ENCODE results near the gene C1orf226. TPM values are rescaled to one million over a fixed set of nuclear protein-coding genes. Genes with fewer than 3 reads are reported as not detected.

The C1orf226 gene
- total and polyA plus RNA-seq, 7 donors, result 0.10 to 1.1 (median 0.28) TPM

DNA sequence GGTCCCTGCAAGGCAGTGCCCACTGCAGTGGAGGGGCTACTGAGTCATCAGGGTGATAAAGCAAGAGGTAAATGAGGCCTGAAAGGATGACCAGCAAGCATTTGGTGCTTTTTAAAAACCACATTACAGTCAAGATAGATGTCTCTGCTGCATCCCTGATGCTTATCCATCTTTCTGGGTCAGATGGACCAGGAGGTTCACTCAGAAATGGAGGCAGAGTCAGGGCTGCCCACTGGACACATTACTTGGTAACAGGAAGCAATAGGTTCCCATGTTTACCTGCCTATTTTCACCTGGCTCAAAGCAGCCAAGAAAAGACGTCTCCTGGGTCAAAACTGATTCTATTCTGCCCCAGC, 8.5 kb upstream of the C1orf226 start:
- intact Hi-C loops (cut with DNase I), result no loop called here
- Histone ChIP-seq H3K4me3 (no peak overlapping the region), H3K4me1 (no peaks in the 10 kb centered on the region), H3K27ac (no peak overlapping the region), H3K9me3 (no peaks in the 10 kb centered on the region), H3K27me3 (ENCODE audit: insufficient read depth in 3 of 3, low read length in 2 of 3) (no peaks in the 10 kb centered on the region), H3K36me3 (ENCODE audit: insufficient read depth in 1 of 2, low read depth in 1 of 2) (no peaks in the 10 kb centered on the region)
- TF ChIP-seq, protein P1, sequence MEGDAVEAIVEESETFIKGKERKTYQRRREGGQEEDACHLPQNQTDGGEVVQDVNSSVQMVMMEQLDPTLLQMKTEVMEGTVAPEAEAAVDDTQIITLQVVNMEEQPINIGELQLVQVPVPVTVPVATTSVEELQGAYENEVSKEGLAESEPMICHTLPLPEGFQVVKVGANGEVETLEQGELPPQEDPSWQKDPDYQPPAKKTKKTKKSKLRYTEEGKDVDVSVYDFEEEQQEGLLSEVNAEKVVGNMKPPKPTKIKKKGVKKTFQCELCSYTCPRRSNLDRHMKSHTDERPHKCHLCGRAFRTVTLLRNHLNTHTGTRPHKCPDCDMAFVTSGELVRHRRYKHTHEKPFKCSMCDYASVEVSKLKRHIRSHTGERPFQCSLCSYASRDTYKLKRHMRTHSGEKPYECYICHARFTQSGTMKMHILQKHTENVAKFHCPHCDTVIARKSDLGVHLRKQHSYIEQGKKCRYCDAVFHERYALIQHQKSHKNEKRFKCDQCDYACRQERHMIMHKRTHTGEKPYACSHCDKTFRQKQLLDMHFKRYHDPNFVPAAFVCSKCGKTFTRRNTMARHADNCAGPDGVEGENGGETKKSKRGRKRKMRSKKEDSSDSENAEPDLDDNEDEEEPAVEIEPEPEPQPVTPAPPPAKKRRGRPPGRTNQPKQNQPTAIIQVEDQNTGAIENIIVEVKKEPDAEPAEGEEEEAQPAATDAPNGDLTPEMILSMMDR (IDR thresholded peaks at IDR 0.05), result no peak
- WGBS, 3 donors, result 81 to 93% (median 82%) methylated on average over 1 of the region's 1 CpG
- ATAC-seq (no peak), DNase-seq (no peak)

DNA sequence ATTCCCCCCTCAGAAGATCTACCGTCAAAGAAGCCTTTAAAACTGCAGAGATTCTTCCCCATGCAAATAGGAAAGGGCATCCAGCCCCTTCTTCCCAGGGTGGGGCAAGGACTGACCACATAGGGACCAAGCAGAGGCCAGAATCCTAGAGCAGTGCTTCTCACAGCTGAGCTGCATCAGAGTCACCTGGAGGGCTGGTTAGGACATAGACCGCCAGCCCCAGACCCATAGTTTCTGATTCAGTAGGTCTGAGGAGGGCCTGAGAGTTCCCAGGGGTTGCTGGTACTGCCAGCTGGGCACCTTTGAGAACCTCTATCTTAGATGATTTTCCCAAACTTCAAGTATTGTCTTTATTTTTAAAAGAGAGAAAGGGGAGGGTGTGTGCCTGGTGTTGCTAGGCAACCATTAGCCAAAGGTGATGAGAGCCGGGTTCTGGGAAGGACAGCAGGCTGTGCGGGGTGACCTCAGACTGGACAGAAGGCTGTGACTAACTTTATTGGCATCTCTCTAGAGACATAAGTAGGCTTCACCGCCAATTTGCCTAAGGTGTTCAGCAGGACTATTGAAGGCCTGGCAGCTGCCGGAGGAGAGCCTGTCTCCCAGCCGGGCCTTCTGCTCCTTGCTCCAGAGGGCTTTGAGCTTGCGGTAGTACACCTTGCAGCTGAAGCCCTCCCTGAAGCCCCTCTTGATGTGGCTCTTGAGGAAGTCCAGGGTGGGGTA, 7.8 kb upstream of the C1orf226 start:
- WGBS, 3 donors, result 77 to 88% (median 87%) methylated on average over 8 of the region's 8 CpGs

DNA sequence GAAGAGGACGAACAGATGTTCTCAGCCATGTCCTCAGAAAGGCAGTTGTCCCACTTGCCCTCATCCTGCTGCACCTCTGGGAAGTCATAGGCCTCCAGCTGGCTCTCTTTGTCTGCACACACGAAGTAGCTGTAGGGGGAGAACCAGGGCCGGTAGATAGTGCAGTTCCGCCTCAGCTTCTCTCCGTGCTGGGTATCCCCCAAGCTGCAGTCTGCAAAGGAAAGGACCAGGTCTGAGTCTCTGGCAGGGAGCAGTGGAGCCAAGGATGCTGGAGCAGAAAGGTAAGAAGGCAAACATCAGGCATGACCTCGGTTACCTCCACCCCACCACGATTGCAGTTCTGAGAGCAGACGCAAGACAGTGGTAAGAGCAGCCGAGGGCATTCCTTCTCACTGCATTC, 7.1 kb upstream of the C1orf226 start:
- no peak overlapping the region for H3K4me3 ChIP-seq
- H3K36me3 ChIP-seq (ENCODE audit: insufficient read depth in 1 of 2, low read depth in 1 of 2), result no peaks in the 10 kb centered on the region
- no peaks in the 10 kb centered on the region for H3K4me1 ChIP-seq
- no peak for ATAC-seq
- no peaks in the 10 kb centered on the region for H3K27me3 ChIP-seq (ENCODE audit: insufficient read depth in 3 of 3, low read length in 2 of 3)
- no peak overlapping the region for H3K27ac ChIP-seq
- H3K9me3 ChIP-seq, result no peaks in the 10 kb centered on the region
- DNase-seq, result no peak
- TF ChIP-seq, protein P1 (IDR thresholded peaks at IDR 0.05), result no peak
- WGBS, 3 donors, result 78 to 85% (median 81%) methylated on average over 9 of the region's 9 CpGs
- intact Hi-C loops (cut with DNase I), result no loop called here

More for the DNA sequence above, 7.8 kb upstream of the C1orf226 start:
- Histone ChIP-seq H3K27ac (no peak overlapping the region), H3K4me1 (no peaks in the 10 kb centered on the region), H3K4me3 (no peak overlapping the region), H3K9me3 (no peaks in the 10 kb centered on the region), H3K27me3 (ENCODE audit: insufficient read depth in 3 of 3, low read length in 2 of 3) (no peaks in the 10 kb centered on the region), H3K36me3 (ENCODE audit: insufficient read depth in 1 of 2, low read depth in 1 of 2) (no peaks in the 10 kb centered on the region)
- no peak for DNase-seq
- no peak for ATAC-seq
- intact Hi-C loops (cut with DNase I), result no loop called here
- TF ChIP-seq, protein P1 (IDR thresholded peaks at IDR 0.05), result no peak

DNA sequence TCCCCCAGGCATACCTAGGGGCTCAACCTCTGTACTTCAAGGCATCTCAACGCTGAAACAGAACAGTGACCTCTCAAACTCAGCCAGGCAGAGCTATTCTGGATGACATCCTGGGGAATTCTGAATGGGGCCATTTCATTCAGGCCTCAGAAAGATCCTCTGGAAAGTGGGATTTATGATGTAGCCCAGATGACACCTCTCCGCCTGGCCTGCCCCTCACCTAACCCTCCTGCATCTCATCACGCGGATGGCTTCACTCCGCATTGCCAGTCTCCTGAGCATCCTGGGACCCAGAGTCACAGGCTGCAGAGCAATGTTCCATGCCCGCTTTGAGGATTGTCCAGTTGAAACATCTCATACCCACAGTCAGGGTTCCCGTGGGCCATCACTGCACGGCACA, 6.1 kb upstream of the C1orf226 start:
- no peaks in the 10 kb centered on the region for H3K36me3 ChIP-seq (ENCODE audit: insufficient read depth in 1 of 2, low read depth in 1 of 2)
- H3K9me3 ChIP-seq, result no peaks in the 10 kb centered on the region
- H3K4me1 ChIP-seq, result no peaks in the 10 kb centered on the region
- no peak overlapping the region for H3K27ac ChIP-seq
- WGBS, 3 donors, result 83 to 87% (median 85%) methylated on average over 8 of the region's 8 CpGs
- H3K27me3 ChIP-seq (ENCODE audit: insufficient read depth in 3 of 3, low read length in 2 of 3), result no peaks in the 10 kb centered on the region
- no peak for ATAC-seq
- intact Hi-C loops (cut with DNase I), result no loop called here
- TF ChIP-seq, protein P1 (IDR thresholded peaks at IDR 0.05), result no peak
- H3K4me3 ChIP-seq, result no peak overlapping the region
- no peak for DNase-seq

DNA sequence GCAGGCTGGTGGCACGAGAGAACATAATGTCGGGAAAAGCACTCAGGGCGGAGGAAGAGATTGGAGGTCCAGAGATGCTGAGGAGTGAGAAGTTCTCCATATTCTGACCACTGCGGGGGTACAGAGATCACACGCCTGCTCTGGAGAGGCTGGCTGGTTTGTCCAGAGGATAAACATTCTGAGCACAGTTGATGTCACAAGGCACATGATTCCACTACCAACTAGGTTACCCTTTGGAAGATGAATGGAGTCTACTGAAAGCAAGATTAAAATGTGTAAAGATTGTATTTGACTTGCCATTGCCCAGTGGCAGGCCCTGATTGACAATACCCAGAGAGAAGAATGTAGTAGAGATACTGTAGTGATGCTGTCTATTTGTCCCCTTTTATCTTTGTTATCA, 4.8 kb upstream of the C1orf226 start, which contains the start of gene SPATA46:
Gene SPATA46 (minus strand): TSS at position 164 of the 400 bp plus-strand sequence. CDS start 64 bp downstream, at position 100.
- Histone ChIP-seq H3K4me1 (no peaks in the 10 kb centered on the region), H3K9me3 (no peaks in the 10 kb centered on the region), H3K27me3 (ENCODE audit: insufficient read depth in 3 of 3, low read length in 2 of 3) (no peaks in the 10 kb centered on the region), H3K4me3 (no peak within 1 kb of the TSS), H3K36me3 (ENCODE audit: insufficient read depth in 1 of 2, low read depth in 1 of 2) (no peaks in the 10 kb centered on the region), H3K27ac (no peak within 1 kb of the TSS)
- intact Hi-C loops (cut with DNase I), result no loop called here
- WGBS, 3 donors, result 90 to 96% (median 90%) methylated on average over 5 of the region's 5 CpGs
- DNase-seq, result no peak
- TF ChIP-seq, protein P1 (IDR thresholded peaks at IDR 0.05), result no peak
- no peak for ATAC-seq
